Transverse colon (tissue), 4 donors: ENCODE results near the gene NBAS.

Source experiments
- CTCF ChIP-seq, 5 experiments: fragments of 200-600 bp in 3 of 5; fragments of 450-650 bp in 2 of 5; sonication (generic) in 3 of 5; IDR thresholded peaks; 1 replicate in 2 of 5; 2 replicates in 3 of 5; pipeline ENCODE4 v1.5.1; 2016 to 2017; ENCODE audit warnings: antibody characterized with exemption in 5 of 5, inconsistent platforms in 3 of 5, mild to moderate bottlenecking in 2 of 5, moderate library complexity in 1 of 5
- POLR2AphosphoS5 ChIP-seq, 3 donors: sonication (generic); formaldehyde crosslinking; IDR thresholded peaks; one replicate each; pipeline ENCODE4 v1.6.1; 2016; ENCODE audit warnings: antibody characterized with exemption in 3 of 3

GRCh38 chr2:15134957-15135356, 426.2 kb downstream of the NBAS start:
- TF ChIP-seq CTCF (IDR thresholded peaks at IDR 0.05) (no peak), POLR2AphosphoS5 (IDR thresholded peaks at IDR 0.05) (no peak)
